T-helper 1 cell treated with Interleukin-12 subunit alpha and Interleukin-12 subunit beta and Interleukin-4 antibody, amounts not matched to agents 30 ng/mL and 1 ng/mL, for 36 hours (primary cell): ENCODE measurements around the gene NCOA5. TPM values are rescaled to one million over a fixed set of nuclear protein-coding genes. Genes with fewer than 3 reads are reported as not detected.
"Not testable (repeated sequence)": the region's sequence is repeated elsewhere in the genome, so short reads cannot be mapped to it uniquely, and the experiment has no call there.

Source experiments
- intact Hi-C: fragments of 100-400 bp; cut with micrococcal nuclease; formaldehyde crosslinking; loops from one replicate; pipeline ENCODE4 v1.15.1; 2024
- total RNA-seq: library from RNA; stranded (reverse); gene quantifications from 2 replicates; pipeline ENCODE4 v1.2.3, GENCODE V29; 2022

NCOA5 gene
- total RNA-seq, 1 donor from 2014 or later: 40.2 TPM

DNA sequence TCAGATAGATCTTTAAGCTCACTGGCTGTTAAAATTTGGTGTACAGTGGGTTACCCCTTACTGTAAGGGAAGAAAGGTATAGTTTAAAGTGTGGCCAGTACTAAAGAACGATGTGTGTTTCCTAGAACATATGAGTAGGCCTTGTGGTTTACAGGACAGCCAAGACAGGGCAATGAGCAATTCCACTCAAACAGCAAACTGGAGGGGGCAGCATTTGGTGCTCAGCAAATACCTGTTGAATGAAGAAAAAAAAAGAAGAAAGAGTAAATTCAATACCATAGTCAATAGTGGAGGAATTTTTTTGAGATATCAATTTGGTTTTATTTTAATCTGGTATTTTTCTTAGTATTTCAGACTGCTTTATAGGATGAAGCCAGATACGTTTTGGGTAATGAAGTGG is 3.8 kb upstream of the NCOA5 start:
- intact Hi-C loops: no loop called here

DNA sequence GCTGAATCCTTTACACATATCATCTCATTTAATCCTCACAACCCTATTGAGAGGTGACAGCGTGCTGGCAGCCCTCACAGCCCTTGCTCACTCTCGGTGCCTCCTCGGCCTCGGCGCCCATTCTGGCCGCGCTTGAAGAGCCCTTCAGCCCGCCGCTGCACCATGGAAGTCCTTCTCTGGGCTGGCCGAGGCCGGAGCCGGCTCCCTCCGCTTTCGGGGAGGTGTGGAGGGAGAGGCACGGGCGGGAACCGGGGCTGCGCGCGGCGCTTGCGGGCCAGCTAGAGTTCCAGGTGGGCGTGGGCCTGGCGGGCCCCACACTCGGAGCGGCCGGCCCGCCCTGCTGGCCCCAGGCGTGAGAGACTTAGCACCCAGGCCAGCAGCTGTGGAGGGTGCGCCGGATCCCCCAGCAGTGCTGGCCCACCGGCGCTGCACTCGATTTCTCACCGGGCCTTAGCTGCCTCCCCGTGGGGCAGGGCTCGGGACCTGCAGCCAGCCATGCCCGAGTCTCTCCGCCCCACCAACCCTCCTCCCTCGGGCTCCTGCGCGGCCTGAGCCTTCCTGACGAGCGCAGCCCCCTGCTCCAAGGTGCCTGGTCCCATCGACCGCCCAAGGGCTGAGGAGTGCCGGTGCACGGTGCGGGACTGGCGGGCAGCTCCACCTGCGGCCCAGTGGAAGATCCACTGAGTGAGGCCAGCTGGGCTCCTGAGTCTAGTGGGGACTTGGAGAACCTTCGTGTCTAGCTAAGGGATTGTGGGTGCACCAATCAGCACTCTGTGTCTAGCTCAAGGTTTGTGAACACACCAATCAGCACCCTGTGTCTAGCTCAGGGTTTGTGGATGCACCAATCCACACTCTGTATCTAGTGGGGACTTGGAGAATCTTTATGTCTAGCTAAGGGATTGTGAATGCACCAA is 2.1 kb upstream of the NCOA5 start:
- intact Hi-C loops: not testable (repeated sequence)

GRCh38 chr20:46089167-46089416 is 670 bp downstream of the NCOA5 start:
- intact Hi-C loops: loop anchor here (1.0 to 2.0 kb wide), 8 partner anchors 24 to 600 kb away; partner anchors contain the start of genes DNTTIP1, TP53RK, UBE2C and WFDC3

DNA sequence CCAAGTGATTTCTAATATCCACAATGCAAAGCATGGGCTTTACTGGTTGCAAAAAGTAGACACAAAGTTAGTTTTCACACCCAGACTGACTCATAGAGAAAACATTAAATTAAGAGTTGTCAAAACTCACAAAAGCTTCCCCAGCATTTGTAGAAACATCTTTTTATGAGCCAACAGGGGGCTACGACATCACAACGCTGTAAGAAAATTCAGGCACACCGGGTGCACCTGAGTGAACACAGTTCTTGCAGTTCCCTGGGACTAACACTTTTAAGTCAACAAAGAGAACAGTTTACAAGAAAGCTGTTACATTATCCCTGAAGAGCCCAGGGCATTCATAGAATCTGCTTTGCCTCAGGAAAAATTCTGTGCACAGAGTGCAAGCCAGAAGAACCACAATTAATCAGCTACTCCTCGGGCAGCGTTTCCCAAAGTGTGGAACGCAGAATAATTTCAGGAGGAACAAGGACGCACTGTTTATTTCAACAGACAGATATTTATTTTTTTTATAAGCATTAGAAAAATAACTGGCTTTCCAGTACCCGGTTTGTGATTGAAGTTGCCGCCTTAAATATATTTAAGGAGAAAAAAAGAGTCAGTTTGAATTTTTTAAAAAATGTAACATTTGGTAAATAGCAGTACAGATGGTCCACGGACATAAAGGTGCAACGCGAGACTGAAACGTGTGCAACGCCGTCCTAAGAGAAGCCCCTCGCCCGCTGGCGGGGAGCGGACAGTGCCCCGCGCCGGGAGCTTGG is 1.2 kb downstream of the NCOA5 start:
- intact Hi-C loops: loop anchor here (1.0 to 2.0 kb wide), 8 partner anchors 24 to 601 kb away; partner anchors contain the start of genes DNTTIP1, TP53RK, UBE2C and WFDC3

DNA sequence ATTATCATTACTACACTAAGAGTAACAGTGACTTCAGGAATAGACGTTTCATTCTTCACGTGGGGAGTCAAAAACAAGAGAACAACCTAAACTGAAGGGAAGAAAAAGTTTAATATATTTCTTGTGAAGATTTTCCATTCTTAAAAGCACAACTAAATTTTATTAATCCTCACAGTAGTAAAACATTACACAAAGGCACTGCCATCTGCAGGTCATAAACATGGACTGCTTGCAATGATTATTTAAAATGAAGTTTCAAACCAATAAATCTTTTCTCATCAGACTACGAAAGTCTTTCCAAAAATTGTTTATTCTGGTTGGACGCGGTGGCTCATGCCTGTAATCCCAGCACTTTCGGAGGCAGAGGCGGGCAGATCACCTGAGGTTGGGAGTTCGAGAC is 2.6 kb downstream of the NCOA5 start:
- intact Hi-C loops: loop anchor here (2.0 kb wide), 1 partner anchor 72 kb away; no protein-coding TSS in a partner anchor

- intact Hi-C loops: no loop called here
Observed at GRCh38 chr20:46085179-46085851, 4.4 kb downstream of the NCOA5 start.

DNA sequence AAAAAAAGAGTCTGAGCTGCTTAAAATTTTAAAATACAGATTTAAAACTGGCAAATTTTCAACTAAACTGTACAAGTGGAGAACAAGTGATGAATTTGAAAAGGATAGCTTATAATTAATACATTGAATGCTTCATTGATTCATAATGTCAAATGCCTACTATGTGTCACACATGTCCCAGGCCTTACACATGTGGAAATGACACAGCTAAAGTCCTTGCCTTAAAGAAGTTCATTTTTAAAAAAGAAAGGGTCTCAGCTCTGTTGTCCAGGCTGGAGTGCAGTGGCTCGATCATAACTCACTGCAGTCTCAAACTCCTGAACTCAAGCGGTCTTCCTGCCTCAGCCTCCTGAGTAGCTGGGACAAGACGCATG is 5.0 kb downstream of the NCOA5 start:
- intact Hi-C loops: no loop called here

DNA sequence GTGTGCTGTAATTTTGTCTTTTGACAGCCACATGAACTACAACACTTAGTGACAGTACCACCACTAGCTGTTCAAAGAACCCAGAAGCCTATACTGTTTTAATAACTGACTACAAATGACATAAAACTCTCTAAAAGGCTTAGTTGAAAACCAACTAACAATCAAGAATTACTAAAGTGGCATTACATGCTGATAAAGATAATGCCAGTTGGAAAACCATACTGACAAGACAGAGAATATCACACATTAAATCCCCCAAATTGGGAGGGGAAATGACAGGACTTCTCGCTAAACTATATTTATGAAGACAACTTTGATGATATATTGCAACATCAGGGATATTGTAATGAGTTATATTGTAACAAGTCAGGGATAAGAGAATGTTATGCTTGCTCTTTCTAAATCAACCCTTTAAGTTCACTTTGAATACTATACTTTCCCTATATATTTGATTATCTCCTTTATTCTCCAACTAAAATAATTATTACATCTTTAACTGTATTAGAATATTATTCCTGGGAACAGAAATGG is 6.2 kb downstream of the NCOA5 start:
- intact Hi-C loops: no loop called here

- intact Hi-C loops: no loop called here
Observed at GRCh38 chr20:46083101-46083500, 6.7 kb downstream of the NCOA5 start.

DNA sequence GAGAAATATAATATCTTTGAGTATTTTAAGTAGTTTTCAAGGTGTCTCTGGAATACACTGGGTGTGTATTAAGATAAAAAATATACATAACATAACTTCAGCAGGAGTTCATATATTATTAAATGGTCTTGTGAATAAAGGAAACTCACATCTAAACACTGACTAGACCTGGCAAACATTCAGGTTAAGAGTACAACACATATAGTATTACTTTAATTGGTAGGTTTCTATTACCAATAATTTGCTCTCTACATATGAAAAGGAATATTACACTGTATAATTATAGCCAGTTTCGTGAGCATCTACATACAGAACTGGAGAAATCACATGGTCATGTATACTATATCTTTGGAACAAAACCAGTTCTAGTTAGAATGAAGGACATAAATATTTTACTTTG is 8.7 kb downstream of the NCOA5 start:
- intact Hi-C loops: no loop called here

DNA sequence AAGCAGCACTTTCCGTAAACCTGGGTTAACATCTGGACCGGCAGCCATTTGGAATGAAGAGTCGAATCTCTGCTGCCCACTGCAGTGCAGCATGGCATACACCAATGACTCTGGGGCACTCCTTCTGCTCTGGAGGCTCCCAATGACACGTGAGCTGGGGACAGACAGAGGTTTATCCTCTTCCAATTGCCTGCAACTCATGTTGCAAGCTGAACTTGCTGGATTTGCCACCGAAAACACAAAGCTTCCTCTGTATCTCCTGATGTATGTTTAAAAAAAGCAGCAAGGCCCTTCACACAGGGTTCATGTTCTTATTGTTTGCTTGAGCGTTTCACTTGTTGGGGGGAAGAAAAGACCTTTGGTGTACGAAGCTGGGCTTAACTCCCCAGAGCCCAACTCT is 10.8 kb downstream of the NCOA5 start:
- intact Hi-C loops: no loop called here

GRCh38 chr20:46077642-46078305 is 12.0 kb downstream of the NCOA5 start:
- intact Hi-C loops: no loop called here

- intact Hi-C loops: no loop called here
Observed at GRCh38 chr20:46076806-46077205, 13.0 kb downstream of the NCOA5 start.

DNA sequence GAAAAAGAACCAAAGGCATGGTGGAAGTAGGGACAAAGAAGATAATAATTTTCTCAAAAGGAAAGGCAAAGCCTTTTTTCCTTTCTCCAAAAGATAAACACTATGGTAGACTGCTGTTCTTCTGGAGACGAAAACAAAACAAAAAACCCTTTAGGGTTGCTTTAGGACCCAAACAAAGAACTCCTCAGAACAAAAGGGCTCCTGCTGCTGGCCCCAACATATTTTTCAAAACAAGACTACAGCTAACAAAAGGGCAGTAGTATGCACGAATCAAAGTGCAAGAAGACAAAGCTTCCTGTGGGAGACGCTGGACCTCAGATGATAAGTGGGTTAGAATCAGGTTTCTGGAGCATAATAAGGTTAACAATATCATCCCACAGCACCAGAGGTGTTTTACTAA is 15.8 kb downstream of the NCOA5 start:
- intact Hi-C loops: no loop called here

DNA sequence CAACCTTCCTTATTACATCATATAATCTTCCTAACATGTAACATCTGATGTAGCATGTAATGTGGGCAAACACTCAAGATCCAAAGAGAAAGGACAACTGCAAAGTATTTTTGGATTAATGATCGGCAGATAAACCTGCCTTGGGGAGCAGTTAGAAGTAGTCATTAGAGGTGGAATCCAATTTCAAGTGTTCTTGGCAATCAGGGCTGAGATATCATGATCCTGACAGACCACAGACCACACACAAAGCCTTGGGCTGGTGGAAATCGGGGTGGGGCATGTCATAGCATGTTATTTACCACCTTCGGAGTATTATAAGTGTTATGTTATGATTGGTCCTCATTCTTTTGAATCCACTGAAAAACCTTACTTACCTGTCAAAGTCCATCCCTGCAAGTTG is 16.3 kb downstream of the NCOA5 start:
- intact Hi-C loops: no loop called here

DNA sequence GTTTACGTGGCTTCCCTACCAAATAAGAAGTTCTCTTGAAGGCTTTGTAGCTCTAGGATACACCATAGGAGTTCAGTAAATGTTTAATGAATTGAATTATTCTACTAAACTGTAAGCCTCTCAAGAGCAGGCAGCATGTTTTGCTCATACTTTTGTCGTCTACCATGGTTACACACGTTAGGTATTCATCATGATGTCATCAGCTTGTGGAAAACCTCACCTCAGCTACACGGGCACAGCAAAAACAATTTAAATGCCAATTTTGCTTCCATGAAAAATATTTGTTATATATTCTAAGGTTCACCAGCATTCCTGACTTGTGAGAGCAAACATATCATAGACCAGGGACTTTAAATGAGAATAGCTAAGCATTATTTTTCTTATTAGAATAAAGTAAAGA is 16.7 kb downstream of the NCOA5 start:
- intact Hi-C loops: no loop called here

DNA sequence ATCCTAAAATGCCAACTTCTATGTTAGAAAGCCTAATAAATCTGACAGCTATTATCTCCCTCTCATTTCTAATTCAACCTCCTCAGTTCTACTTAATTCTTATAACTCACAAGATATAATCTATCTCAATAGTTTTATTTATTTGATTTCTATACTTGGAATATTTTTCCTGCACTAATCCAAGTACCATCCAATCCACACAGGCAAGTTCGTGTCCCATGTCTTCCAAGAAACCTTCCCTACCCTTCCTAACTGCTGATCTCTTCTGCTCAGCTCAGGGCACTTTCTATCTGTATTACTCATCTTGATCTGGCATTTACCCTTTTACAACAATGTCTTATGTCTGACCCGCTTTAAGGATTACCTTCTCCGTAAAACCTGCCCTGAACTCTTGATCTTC is 18.2 kb downstream of the NCOA5 start:
- intact Hi-C loops: no loop called here

GRCh38 chr20:46070215-46070900 is 19.4 kb downstream of the NCOA5 start:
- intact Hi-C loops: no loop called here

DNA sequence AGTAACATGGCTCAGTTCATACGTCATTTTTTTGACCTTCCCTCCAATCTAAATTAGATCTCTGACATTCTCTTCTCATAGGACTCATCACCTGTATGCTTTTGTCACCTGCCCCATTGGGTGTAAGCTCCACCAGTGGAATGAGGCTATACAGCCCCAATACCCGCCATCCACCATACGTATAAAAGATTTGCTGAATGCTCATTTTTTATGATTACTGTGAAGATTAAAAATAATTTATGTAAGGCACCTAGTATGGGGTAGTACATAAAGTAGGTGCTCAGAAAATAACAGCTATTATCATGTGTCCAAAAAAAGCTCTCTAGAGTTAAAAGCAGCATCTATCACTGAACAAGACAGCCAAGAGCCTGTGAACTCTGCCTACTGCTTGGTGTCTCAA is 24.1 kb downstream of the NCOA5 start:
- intact Hi-C loops: loop anchor here (2.0 kb wide), 1 partner anchor 23 kb away; the partner anchor contains the start of gene NCOA5

- intact Hi-C loops: loop anchor here (2.0 kb wide), 1 partner anchor 24 kb away; the partner anchor contains the start of gene NCOA5
Observed at GRCh38 chr20:46065006-46065405, 24.8 kb downstream of the NCOA5 start.
